HG03460 (cell line): ENCODE measurements around the gene SIGLEC9.

ENCODE experiments used
- ATAC-seq: cut with Tn5 transposase; IDR thresholded peaks from one replicate; pipeline ENCODE4 v1.9.1; 2021; ENCODE audit not compliant: unreplicated experiment

SIGLEC9 gene

GRCh38 chr19:51122112-51122981 lies 2.4 kb upstream of the SIGLEC9 start:
- ATAC-seq, result no peak

- no peak for ATAC-seq
Observed at GRCh38 chr19:51123381-51123800, 1.3 kb upstream of the SIGLEC9 start.

- no peak for ATAC-seq
Observed at GRCh38 chr19:51123802-51124201, 904 bp upstream of the SIGLEC9 start.

- no peak for ATAC-seq
Observed at GRCh38 chr19:51124216-51124615, 490 bp upstream of the SIGLEC9 start.

GRCh38 chr19:51125421-51126075 lies 842 bp downstream of the SIGLEC9 start:
- no peak for ATAC-seq

GRCh38 chr19:51127032-51127431 lies 2.3 kb downstream of the SIGLEC9 start:
- no peak for ATAC-seq

- no peak for ATAC-seq
Observed at GRCh38 chr19:51127755-51128154, 3.0 kb downstream of the SIGLEC9 start.

GRCh38 chr19:51128227-51128626 lies 3.5 kb downstream of the SIGLEC9 start:
- ATAC-seq, result no peak

GRCh38 chr19:51129716-51130115 lies 5.0 kb downstream of the SIGLEC9 start:
- no peak for ATAC-seq

- ATAC-seq, result no peak
Observed at GRCh38 chr19:51131780-51132680, 7.3 kb downstream of the SIGLEC9 start.

- no peak for ATAC-seq
Observed at GRCh38 chr19:51135004-51135403, 10.3 kb downstream of the SIGLEC9 start.

- ATAC-seq, result no peak
Observed at GRCh38 chr19:51135986-51136762, 11.5 kb downstream of the SIGLEC9 start.

- no peak for ATAC-seq
Observed at GRCh38 chr19:51136851-51137551, 12.3 kb downstream of the SIGLEC9 start.

GRCh38 chr19:51137792-51138425 lies 13.2 kb downstream of the SIGLEC9 start:
- no peak for ATAC-seq

GRCh38 chr19:51138549-51138979 lies 13.9 kb downstream of the SIGLEC9 start:
- ATAC-seq, result no peak

- no peak for ATAC-seq
Observed at GRCh38 chr19:51139299-51140014, 14.8 kb downstream of the SIGLEC9 start.

- no peak for ATAC-seq
Observed at GRCh38 chr19:51140441-51140840, 15.7 kb downstream of the SIGLEC9 start.

- ATAC-seq, result no peak
Observed at GRCh38 chr19:51141181-51141580, 16.5 kb downstream of the SIGLEC9 start.

- no peak for ATAC-seq
Observed at GRCh38 chr19:51142119-51142518, 17.4 kb downstream of the SIGLEC9 start, which contains the start of gene SIGLEC7. SIGLEC7 (plus strand) TSS chr19:51142301; CDS start chr19:51142370, 69 bp downstream.
